Measurements from ENCODE around the gene HAND1. TPM values are rescaled to one million over a fixed set of nuclear protein-coding genes. Genes with fewer than 3 reads are reported as not detected.

Gene HAND1
- total and polyA plus RNA-seq, 9 of the 15 experiments (the other 6 are each of a cell fraction or from before 2014, with no cell fraction given) = not detected

DNA sequence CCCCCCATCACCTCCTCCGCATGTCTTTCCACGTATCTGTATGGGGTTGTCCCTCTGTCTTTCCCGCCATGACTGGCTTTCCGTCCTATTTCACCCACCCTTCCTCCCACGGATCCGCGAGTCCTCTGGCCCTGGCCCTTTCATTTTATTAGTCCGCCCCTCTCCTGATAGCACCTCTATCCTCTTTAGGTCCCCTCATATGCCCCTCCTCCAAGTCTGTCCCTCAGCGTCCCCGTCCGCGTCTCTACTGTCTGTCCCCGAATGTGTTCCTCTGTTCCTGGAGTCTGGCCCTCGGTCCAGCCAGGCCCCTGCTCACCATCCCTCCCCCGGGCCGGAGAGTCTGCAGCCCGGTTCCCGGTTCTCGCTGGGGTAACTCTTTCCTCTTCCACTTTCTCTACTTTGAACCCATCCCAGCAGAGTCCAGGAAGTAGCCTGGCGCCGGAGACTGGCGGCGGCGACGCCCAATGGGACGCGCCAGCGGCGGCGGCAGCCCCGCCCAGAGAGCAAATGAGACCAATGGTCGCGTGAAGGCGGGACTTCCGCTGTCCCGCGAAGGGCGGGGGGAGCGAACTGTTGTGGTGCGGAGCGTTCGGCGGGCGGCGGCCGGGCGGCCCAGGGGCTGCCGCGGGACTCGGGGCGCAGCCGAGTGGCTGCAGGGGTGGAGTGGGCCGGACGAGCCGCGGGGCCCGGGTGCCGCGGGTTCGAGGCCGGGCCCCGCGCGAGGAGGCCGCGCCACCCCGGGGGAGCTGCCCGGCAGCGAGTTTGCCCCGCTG lies 32.4 kb downstream of the HAND1 start, which contains the start of gene SAP30L (continued):
- TF ChIP-seq, protein P1, sequence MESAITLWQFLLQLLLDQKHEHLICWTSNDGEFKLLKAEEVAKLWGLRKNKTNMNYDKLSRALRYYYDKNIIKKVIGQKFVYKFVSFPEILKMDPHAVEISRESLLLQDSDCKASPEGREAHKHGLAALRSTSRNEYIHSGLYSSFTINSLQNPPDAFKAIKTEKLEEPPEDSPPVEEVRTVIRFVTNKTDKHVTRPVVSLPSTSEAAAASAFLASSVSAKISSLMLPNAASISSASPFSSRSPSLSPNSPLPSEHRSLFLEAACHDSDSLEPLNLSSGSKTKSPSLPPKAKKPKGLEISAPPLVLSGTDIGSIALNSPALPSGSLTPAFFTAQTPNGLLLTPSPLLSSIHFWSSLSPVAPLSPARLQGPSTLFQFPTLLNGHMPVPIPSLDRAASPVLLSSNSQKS (CRISPR knock-in tag; IDR thresholded peaks at IDR 0.05) = no peak
- TF ChIP-seq ZNF589 (CRISPR knock-in tag; IDR thresholded peaks at IDR 0.05; ENCODE audit: low read depth) = no peak
- no peak; the same call in 1 of the 2 replicates for TF ChIP-seq ZFX (CRISPR knock-in tag; IDR thresholded peaks at IDR 0.05)
- TF ChIP-seq MBD2 (IDR thresholded peaks at IDR 0.05; ENCODE audit: borderline replicate concordance, low read depth) = peak; percentile 92
- no peak for TF ChIP-seq RBM14 (IDR thresholded peaks at IDR 0.05; ENCODE audit: borderline replicate concordance, insufficient read depth, low read depth, low read length)
- TF ChIP-seq, protein P2, sequence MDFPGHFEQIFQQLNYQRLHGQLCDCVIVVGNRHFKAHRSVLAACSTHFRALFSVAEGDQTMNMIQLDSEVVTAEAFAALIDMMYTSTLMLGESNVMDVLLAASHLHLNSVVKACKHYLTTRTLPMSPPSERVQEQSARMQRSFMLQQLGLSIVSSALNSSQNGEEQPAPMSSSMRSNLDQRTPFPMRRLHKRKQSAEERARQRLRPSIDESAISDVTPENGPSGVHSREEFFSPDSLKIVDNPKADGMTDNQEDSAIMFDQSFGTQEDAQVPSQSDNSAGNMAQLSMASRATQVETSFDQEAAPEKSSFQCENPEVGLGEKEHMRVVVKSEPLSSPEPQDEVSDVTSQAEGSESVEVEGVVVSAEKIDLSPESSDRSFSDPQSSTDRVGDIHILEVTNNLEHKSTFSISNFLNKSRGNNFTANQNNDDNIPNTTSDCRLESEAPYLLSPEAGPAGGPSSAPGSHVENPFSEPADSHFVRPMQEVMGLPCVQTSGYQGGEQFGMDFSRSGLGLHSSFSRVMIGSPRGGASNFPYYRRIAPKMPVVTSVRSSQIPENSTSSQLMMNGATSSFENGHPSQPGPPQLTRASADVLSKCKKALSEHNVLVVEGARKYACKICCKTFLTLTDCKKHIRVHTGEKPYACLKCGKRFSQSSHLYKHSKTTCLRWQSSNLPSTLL (IDR thresholded peaks at IDR 0.05) = no peak
- TF ChIP-seq HDAC3 (IDR thresholded peaks at IDR 0.05; ENCODE audit: borderline replicate concordance, partially characterized antibody) = no peak
- no peak for TF ChIP-seq BRF1 (IDR thresholded peaks at IDR 0.05; ENCODE audit: borderline replicate concordance, extremely low read depth, insufficient read length)
- no peak for TF ChIP-seq HOXB6 (CRISPR knock-in tag; IDR thresholded peaks at IDR 0.05; ENCODE audit: borderline replicate concordance)
- TF ChIP-seq, protein P3, sequence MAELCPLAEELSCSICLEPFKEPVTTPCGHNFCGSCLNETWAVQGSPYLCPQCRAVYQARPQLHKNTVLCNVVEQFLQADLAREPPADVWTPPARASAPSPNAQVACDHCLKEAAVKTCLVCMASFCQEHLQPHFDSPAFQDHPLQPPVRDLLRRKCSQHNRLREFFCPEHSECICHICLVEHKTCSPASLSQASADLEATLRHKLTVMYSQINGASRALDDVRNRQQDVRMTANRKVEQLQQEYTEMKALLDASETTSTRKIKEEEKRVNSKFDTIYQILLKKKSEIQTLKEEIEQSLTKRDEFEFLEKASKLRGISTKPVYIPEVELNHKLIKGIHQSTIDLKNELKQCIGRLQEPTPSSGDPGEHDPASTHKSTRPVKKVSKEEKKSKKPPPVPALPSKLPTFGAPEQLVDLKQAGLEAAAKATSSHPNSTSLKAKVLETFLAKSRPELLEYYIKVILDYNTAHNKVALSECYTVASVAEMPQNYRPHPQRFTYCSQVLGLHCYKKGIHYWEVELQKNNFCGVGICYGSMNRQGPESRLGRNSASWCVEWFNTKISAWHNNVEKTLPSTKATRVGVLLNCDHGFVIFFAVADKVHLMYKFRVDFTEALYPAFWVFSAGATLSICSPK (IDR thresholded peaks at IDR 0.05; ENCODE audit: borderline replicate concordance) = no peak; the same call in 1 of the 2 replicates
- no peak for TF ChIP-seq HMGXB4 (CRISPR knock-in tag; IDR thresholded peaks at IDR 0.05)
- peak; percentile 95 for TF ChIP-seq GABPB1 (CRISPR knock-in tag; IDR thresholded peaks at IDR 0.05)
- TF ChIP-seq SRSF9 (IDR thresholded peaks at IDR 0.05; ENCODE audit: borderline replicate concordance, low read depth, low read length) = no peak
- peak; percentile 84 for TF ChIP-seq POLR2G (IDR thresholded peaks at IDR 0.05; ENCODE audit: low read depth, low read length)
- TF ChIP-seq ZNF124 (CRISPR knock-in tag; IDR thresholded peaks at IDR 0.05) = no peak
- TF ChIP-seq SMC3 (conservative IDR thresholded peaks at IDR 0.05; ENCODE audit: insufficient read depth, low read depth, low read length) = no peak
- TF ChIP-seq, protein P4, sequence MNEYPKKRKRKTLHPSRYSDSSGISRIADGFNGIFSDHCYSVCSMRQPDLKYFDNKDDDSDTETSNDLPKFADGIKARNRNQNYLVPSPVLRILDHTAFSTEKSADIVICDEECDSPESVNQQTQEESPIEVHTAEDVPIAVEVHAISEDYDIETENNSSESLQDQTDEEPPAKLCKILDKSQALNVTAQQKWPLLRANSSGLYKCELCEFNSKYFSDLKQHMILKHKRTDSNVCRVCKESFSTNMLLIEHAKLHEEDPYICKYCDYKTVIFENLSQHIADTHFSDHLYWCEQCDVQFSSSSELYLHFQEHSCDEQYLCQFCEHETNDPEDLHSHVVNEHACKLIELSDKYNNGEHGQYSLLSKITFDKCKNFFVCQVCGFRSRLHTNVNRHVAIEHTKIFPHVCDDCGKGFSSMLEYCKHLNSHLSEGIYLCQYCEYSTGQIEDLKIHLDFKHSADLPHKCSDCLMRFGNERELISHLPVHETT (CRISPR knock-in tag; conservative IDR thresholded peaks at IDR 0.05 in 1 of 2, IDR thresholded peaks at IDR 0.05 in 1 of 2) = no peak
